ENCODE data around the gene SLC22A23.

SLC22A23 gene

DNA sequence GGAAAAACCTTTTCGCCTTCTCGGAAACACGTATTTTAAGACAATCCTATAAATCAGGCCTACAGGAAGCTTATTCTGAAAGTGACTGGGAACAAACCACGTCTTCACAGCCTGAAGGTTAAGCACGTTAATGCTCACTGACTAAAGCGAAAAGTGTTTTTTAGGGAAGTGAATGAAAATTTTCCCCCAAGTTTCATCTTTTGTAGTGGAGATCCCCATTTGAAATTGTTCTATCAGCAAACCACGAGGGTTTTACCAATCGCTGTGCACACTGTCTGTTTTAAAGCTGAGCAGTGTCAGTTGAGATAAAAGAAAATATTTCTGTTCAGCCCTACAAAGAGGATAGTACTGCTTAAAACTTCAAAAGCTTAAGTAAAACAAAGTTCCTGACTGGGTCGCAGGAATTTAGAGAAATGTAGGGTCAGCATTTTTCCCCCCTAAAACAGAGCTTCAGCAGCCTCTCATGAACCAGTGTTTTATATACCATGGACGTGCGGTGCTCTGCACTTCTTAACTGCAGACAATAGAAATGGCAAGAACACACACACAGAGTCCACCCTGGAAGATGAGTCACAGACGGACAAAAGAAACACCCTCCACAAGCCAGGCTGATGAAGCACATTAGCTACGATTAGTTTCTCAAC, 34.9 kb downstream of the SLC22A23 start:
- H3K4me3 ChIP-seq (ENCODE audit: low read depth, low read length): no peak overlapping the region
- no peak for TF ChIP-seq CTCF (IDR thresholded peaks at IDR 0.05; ENCODE audit: low read depth, low read length)

- no peak for TF ChIP-seq CTCF (IDR thresholded peaks at IDR 0.05; ENCODE audit: low read depth, low read length)
- H3K4me3 ChIP-seq (ENCODE audit: low read depth, low read length): no peak overlapping the region
Measured at GRCh38 chr6:3421143-3421542, 35.7 kb downstream of the SLC22A23 start.

DNA sequence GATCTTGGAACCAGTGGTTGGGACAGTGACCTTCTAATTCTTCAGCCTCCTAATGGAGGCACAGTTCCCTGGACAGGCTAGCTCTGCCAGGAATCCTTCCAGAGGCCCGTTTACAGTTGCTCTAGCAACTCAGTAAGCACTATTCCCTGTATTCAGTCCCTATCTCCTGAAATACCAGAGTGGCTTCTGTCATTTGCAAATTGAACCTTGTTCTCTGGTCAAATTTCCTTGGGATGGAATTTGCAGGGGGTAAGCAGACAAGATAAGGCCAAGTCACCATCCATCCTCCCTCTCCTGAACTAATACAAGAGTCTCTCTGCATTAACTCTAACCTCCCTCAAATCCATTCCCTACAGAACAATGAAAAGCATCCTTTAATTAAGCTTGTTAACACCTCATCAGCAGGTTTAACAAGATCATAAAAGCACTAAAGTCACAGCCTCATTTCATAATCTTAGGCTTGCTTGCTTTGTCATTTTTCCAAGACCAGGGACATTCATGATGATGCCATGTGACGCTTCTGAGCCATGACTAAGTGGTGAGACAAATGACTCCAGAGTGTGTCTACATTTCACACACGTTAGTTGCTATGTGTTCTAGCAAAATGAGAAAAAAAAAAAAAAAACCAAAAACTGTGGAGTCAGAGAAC, 37.1 kb downstream of the SLC22A23 start:
- TF ChIP-seq CTCF (IDR thresholded peaks at IDR 0.05; ENCODE audit: low read depth, low read length): no peak
- no peak overlapping the region for H3K4me3 ChIP-seq (ENCODE audit: low read depth, low read length)

- no peak for TF ChIP-seq CTCF (IDR thresholded peaks at IDR 0.05; ENCODE audit: low read depth, low read length)
Measured at GRCh38 chr6:3418496-3419060, 38.3 kb downstream of the SLC22A23 start.

GRCh38 chr6:3417473-3417872, 39.4 kb downstream of the SLC22A23 start:
- H3K4me3 ChIP-seq (ENCODE audit: low read depth, low read length): no peak overlapping the region
- TF ChIP-seq CTCF (IDR thresholded peaks at IDR 0.05; ENCODE audit: low read depth, low read length): no peak

More at GRCh38 chr6:3418496-3419060, 38.3 kb downstream of the SLC22A23 start:
- no peak overlapping the region for H3K4me3 ChIP-seq (ENCODE audit: low read depth, low read length)

- TF ChIP-seq CTCF (IDR thresholded peaks at IDR 0.05; ENCODE audit: low read depth, low read length): no peak
- H3K4me3 ChIP-seq (ENCODE audit: low read depth, low read length): no peak overlapping the region
Measured at GRCh38 chr6:3415490-3415889, 41.4 kb downstream of the SLC22A23 start.

GRCh38 chr6:3415082-3415453, 41.8 kb downstream of the SLC22A23 start:
- TF ChIP-seq CTCF (IDR thresholded peaks at IDR 0.05; ENCODE audit: low read depth, low read length): no peak
- H3K4me3 ChIP-seq (ENCODE audit: low read depth, low read length): no peak overlapping the region

All from WI38 (cell line).